Testis (tissue), 3 donors: ENCODE results near the gene SYT1. TPM values are rescaled to one million over a fixed set of nuclear protein-coding genes. Genes with fewer than 3 reads are reported as not detected.

Experiments used
- DNase-seq: peaks from one replicate; pipeline ENCODE4 v3.0.0-alpha.2; 2019
- H3K27ac ChIP-seq, 2 donors: fragments of 200-600 bp; sonication (generic); one replicate each; pipeline ENCODE4 v1.5.1; 2019
- H3K27me3 ChIP-seq: fragments of 200-600 bp; sonication (generic); one replicate; pipeline ENCODE4 v1.5.1; 2019
- H3K36me3 ChIP-seq: fragments of 200-600 bp; sonication (generic); one replicate; pipeline ENCODE4 v1.5.1; 2017; ENCODE audit warnings: low read depth; ENCODE audit errors: missing control alignments
- H3K4me1 ChIP-seq: fragments of 200-600 bp; sonication (generic); one replicate; pipeline ENCODE4 v1.5.1; 2019
- H3K4me3 ChIP-seq, 2 donors: fragments of 200-600 bp; sonication (generic); one replicate each; pipeline ENCODE4 v1.5.1; 2017 to 2019
- H3K9me3 ChIP-seq: fragments of 200-600 bp; sonication (generic); one replicate; pipeline ENCODE4 v1.5.1; 2017
- POLR2A ChIP-seq: fragments of 450-650 bp; IDR thresholded peaks from one replicate; pipeline ENCODE4 v1.6.1; 2017; ENCODE audit warnings: antibody characterized with exemption, mild to moderate bottlenecking, moderate library complexity
- WGBS, 2 donors: methylation state at CpG; one replicate each; pipeline ENCODE4 v1.1.5; 2018; 5-methylcytosine and 5-hydroxymethylcytosine counted together
- intact Hi-C: fragments of 100-400 bp; cut with DNase I; formaldehyde crosslinking; loops from one replicate; pipeline ENCODE4 v1.15.1; 2023; ENCODE audit warnings: low total_unique reads
- polyA plus RNA-seq: library from polyadenylated mRNA; stranded (reverse); fragments of 350-450 nt; fragmentation: Illumina TruSeq; extraction: RNeasy Lipid Tissue Mini Kit (QIAGEN cat#74804); gene quantifications from one replicate; pipeline ENCODE4 v1.2.3, GENCODE V29; 2014; ENCODE audit warnings: low read depth, low replicate concordance; ENCODE audit not compliant: insufficient read depth
- total RNA-seq, 2 donors: library from RNA; depleted of rRNA; stranded (reverse); fragments of >200 nt; gene quantifications; one replicate each; pipeline ENCODE4 v1.2.3, GENCODE V29; 2016
- TF ChIP-seq, protein P1 (sequence below), 3 experiments: fragments of 450-650 bp in 2 of 3; fragments of 200-600 bp in 1 of 3; sonication (generic) in 1 of 3; IDR thresholded peaks; one replicate each; pipeline ENCODE4 v1.5.1; 2016 to 2019; ENCODE audit warnings: antibody characterized with exemption in 3 of 3, mild to moderate bottlenecking in 2 of 3, moderate library complexity in 1 of 3

SYT1 gene
- total and polyA plus RNA-seq, 3 donors from 2014 or later: 1.1 to 1.7 (median 1.3) TPM

DNA sequence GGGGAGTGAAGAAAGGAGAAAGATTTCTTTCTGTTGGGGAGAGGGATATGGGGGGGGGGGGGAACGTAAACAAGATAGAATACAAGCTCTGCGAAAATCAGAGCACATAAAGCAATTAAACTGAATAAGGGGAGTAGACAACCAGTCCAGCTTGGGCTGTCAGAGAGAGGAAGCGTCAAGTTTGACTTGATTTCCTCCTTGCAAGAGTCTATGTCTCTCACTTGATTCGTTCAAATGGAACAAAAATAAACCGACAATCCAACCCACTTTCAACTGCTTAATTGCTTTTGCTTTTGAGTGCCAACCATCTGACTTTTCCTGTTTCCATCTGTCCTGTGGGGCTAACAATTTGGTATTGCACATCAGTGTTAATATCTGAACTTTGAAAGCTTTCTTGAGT is 942 bp downstream of the SYT1 start:
- Histone ChIP-seq H3K4me3 (no peak overlapping the region), H3K27me3 (no peaks in the 10 kb centered on the region), H3K9me3 (no peaks in the 10 kb centered on the region), H3K4me1 (peaks cover 4% of the 10 kb centered on the region), H3K36me3 (no peaks in the 10 kb centered on the region), H3K27ac (no peak overlapping the region)
- no peak for DNase-seq
- 10 to 14% methylated on average over 5 of the region's 5 CpGs for WGBS, 2 donors
- intact Hi-C loops: no loop called here
- no peak for TF ChIP-seq POLR2A
- TF ChIP-seq, protein P1, sequence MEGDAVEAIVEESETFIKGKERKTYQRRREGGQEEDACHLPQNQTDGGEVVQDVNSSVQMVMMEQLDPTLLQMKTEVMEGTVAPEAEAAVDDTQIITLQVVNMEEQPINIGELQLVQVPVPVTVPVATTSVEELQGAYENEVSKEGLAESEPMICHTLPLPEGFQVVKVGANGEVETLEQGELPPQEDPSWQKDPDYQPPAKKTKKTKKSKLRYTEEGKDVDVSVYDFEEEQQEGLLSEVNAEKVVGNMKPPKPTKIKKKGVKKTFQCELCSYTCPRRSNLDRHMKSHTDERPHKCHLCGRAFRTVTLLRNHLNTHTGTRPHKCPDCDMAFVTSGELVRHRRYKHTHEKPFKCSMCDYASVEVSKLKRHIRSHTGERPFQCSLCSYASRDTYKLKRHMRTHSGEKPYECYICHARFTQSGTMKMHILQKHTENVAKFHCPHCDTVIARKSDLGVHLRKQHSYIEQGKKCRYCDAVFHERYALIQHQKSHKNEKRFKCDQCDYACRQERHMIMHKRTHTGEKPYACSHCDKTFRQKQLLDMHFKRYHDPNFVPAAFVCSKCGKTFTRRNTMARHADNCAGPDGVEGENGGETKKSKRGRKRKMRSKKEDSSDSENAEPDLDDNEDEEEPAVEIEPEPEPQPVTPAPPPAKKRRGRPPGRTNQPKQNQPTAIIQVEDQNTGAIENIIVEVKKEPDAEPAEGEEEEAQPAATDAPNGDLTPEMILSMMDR (IDR thresholded peaks at IDR 0.05): no peak

DNA sequence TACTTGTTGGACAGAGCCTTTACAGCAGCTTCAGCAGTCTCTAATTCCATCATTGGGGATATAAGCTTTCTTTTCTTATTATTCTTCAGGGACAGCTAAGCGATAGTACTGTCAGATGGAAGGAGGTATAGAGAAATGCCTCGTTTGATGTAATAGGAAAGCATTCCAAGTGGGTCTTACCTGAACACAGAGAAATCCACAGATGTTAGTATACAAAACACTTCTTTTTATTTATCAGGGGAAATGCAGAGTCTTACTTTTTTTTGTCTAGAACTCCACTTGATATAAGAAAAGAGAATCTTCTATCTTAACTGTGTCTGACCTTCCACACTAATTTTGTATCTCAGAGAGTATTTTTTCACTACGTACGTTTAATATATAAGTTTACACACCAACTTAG is 1.9 kb downstream of the SYT1 start:
- no peak for DNase-seq
- WGBS, 2 donors: 82 to 83% methylated on average over 4 of the region's 4 CpGs
- TF ChIP-seq, protein P1 (IDR thresholded peaks at IDR 0.05): no peak
- no peak for TF ChIP-seq POLR2A
- intact Hi-C loops: no loop called here
- Histone ChIP-seq H3K27me3 (no peaks in the 10 kb centered on the region), H3K9me3 (no peaks in the 10 kb centered on the region), H3K27ac (no peak overlapping the region), H3K4me3 (no peak overlapping the region), H3K4me1 (peaks cover 4% of the 10 kb centered on the region), H3K36me3 (no peaks in the 10 kb centered on the region)

- 82 to 97% methylated on average over 3 of the region's 3 CpGs for WGBS, 2 donors
- no peak for DNase-seq
- Histone ChIP-seq H3K9me3 (no peaks in the 10 kb centered on the region), H3K27ac (no peak overlapping the region), H3K4me1 (no peaks in the 10 kb centered on the region), H3K4me3 (no peak overlapping the region), H3K36me3 (no peaks in the 10 kb centered on the region), H3K27me3 (no peaks in the 10 kb centered on the region)
- TF ChIP-seq, protein P1 (IDR thresholded peaks at IDR 0.05): no peak
- no peak for TF ChIP-seq POLR2A
- intact Hi-C loops: no loop called here
Measured at GRCh38 chr12:78870539-78870938, 6.0 kb downstream of the SYT1 start.

DNA sequence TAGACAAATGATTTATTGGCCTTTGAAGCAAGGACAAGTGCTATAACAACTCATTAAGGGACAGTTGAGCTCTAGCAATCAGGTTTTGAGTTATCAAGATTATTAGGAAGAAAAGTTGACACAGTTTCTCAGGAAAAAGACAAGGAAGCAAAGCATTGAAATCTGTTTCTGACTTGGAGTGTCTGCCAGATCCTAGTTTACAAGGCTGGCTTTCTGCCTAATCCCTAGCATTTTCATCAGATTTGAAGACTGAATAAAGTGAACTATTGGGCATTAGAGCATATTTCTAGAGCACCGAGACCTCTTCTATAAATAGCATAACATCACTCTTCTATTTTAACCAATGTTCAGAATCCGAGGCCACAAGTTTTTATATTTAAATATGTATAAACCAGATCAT is 7.0 kb downstream of the SYT1 start:
- 40 to 46% methylated on average over 2 of the region's 2 CpGs for WGBS, 2 donors

GRCh38 chr12:78878459-78878858 is 13.9 kb downstream of the SYT1 start:
- Histone ChIP-seq H3K4me1 (no peaks in the 10 kb centered on the region), H3K4me3 (no peak overlapping the region), H3K9me3 (no peaks in the 10 kb centered on the region), H3K27me3 (no peaks in the 10 kb centered on the region), H3K36me3 (no peaks in the 10 kb centered on the region), H3K27ac (no peak overlapping the region)
- no peak for TF ChIP-seq POLR2A
- TF ChIP-seq, protein P1 (IDR thresholded peaks at IDR 0.05): no peak
- no peak for DNase-seq
- intact Hi-C loops: no loop called here
- WGBS, 2 donors: 97 to 98% methylated on average over 3 of the region's 3 CpGs

More for the DNA sequence above, 7.0 kb downstream of the SYT1 start:
- no peak overlapping the region for H3K4me3 ChIP-seq
- H3K36me3 ChIP-seq: no peaks in the 10 kb centered on the region
- no peaks in the 10 kb centered on the region for H3K9me3 ChIP-seq
- intact Hi-C loops: no loop called here
- TF ChIP-seq, protein P1 (IDR thresholded peaks at IDR 0.05): no peak
- no peak for TF ChIP-seq POLR2A
- H3K4me1 ChIP-seq: no peaks in the 10 kb centered on the region
- H3K27ac ChIP-seq: no peak overlapping the region
- no peak for DNase-seq
- no peaks in the 10 kb centered on the region for H3K27me3 ChIP-seq
